NCI-H128 (cell line): ENCODE data around the gene FXYD3.
"Not testable (repeated sequence)": the region's sequence is repeated elsewhere in the genome, so short reads cannot be mapped to it uniquely, and the experiment has no call there.

Experiments used
- DNase-seq: peaks from one replicate; lab custom pipeline; 2025; ENCODE audit not compliant: unreplicated experiment; lab: John Stamatoyannopoulos, UW

The FXYD3 gene

DNA sequence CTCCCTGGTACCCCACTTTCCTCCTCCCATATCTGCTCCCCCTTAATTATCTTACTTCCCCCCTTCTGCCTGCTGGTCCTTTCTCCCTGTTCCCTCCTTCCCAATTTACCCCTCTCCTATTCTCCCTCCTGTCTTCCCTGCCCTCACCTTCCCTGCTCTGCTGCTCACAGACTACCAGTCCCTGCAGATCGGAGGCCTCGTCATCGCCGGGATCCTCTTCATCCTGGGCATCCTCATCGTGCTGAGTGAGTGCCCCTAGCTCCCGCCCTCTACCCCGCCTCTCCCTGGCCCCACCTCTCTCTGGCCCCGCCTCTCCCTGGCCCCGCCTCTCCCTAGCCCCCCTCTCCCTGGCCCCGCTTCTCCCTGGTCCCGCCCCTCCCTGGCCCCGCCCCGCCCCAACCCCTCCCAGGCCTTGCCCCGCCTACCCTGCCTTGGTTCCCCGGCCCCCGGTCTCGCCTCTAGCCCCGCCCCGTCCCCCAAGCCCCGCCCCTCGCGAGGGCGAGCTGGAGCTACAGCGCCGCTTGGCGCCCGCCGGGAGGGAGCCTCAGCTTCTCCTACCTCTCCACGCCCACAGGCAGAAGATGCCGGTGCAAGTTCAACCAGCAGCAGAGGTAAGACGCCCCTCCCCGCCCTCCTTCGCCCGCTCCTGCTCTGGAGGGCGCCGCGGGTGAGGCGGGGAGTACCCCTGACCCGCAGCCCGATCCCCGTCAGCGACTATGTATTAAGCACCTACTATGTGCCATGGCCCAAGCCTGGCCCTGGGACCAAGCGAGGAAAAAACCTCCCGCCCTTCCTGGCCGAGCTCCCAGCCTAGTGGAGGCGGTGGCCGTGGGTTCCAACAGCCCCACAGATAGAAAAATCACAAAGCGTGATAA, 25.6 kb downstream of the FXYD3 start:
- no peak for DNase-seq

DNA sequence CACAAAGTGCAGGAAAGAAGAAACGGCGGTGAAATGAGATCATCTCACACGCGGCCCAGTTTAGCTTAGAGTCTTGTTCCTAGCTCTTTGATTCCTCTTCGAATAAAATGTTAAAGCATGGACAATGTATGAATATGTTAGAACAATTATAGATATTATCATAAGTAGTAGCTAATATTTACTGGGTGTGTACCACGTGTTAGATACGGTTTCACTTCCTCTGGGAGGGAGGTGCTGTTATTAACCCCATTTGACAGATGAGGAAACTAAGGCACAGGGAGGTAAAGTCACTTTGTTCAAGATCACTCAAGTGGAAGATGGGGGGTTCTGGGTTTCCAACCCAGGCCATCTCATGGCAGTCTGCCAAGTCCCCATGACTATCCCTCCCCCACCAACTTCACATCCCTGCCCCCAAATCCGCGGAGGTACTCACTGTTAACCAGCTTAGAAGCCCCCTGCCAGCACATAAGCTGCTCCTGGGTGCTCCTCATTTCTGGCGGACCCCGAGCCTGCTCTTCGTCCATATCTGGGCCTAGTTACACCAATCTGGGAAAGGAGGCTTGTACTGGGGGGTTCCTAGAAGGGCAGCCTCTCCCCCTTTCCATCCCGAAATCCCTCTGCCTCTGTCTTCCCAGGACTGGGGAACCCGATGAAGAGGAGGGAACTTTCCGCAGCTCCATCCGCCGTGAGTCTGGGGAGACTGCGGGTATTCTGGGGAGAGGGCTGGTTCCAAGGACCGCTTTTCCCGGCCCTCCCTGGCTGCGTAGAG, 26.4 kb downstream of the FXYD3 start:
- no peak for DNase-seq

DNA sequence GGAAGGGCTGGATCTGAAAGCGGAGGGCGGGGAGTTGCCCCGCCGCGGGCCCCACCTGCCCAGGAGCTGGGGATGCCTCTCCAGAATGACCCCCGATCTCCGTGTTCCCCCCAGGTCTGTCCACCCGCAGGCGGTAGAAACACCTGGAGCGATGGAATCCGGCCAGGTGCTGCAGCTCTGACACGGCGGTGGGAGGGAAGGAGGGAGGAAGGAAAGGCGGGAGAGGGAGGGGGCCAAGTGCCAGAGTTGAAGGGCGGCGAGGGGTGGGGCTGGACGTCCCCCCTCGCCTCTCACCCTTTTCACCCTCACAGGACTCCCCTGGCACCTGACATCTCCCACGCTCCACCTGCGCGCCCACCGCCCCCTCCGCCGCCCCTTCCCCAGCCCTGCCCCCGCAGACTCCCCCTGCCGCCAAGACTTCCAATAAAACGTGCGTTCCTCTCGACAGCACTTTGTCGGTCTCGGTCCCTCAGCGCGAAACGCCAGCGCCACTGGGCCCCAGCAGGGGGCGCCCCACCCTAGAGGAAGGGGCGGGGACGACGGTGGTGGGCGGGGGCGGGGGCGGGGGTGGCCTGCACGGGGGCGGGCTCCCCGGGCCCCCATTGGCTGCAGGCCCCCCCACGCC, 27.1 kb downstream of the FXYD3 start:
- DNase-seq = no peak

DNA sequence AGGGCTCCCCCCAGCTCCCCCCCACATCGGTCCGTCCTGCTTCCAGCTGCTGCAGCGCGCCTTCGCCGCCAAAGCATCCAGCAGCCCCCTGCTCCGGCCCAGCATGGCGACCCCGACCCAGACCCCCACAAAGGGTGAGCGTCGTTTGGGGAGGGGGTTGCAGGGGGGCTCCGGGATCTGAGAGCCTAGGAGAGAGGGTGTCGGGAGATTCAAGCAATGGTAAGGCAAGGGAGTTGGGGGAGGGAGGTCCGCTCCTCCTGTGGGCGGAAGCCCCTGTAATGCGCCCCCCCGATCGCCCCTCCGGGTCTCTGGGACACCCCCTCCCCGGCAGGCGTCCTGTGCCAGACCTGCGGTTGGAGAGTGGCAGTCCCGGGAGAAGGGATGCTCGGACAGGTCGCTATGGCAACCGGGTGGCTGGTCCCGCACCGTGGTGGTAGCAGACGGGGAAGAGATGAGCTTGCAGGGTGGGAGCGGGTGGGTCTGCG, 27.6 kb downstream of the FXYD3 start, which contains the start of gene FXYD7:
Gene FXYD7, plus strand, starts transcription at position 25 of the 485 bp plus-strand sequence. Its CDS starts 79 bp downstream, at position 104.
- no peak for DNase-seq

DNA sequence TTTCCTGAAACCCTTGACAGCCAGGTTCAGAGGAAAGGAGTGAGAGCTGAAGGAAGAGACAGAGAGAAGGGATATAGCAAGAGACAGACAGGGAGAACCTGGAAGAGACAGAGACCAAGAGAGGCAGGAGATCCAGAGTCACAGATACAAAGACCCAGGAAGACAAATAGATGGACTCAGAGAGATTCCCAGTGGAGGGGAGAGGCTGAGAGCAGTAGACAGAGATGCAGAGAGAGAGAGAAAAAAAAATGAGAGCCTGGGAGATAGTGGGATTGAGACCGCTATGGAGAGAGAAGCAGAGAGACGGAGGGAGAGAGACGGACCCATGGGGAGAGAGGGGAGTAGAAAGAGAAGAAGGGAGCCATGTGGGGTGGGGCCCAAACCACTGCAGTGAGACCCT, 28.2 kb downstream of the FXYD3 start:
- DNase-seq = no peak

DNA sequence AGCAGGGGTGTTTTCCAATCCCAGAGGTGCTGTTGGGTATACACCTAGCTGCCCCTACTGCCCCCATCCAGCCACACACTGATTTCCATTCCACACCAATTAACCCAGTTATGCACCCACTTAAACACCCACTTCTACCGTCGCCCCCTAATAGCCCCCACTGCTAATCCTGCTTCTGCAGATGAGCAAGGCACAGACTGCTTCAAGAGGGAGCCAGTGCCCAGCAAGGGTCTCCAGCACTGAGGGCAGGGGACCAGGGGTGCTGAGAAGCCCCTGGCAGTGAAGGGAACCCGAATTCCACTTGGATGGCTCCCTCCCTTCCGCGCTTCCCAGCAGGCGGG, 28.6 kb downstream of the FXYD3 start:
- no peak for DNase-seq

DNA sequence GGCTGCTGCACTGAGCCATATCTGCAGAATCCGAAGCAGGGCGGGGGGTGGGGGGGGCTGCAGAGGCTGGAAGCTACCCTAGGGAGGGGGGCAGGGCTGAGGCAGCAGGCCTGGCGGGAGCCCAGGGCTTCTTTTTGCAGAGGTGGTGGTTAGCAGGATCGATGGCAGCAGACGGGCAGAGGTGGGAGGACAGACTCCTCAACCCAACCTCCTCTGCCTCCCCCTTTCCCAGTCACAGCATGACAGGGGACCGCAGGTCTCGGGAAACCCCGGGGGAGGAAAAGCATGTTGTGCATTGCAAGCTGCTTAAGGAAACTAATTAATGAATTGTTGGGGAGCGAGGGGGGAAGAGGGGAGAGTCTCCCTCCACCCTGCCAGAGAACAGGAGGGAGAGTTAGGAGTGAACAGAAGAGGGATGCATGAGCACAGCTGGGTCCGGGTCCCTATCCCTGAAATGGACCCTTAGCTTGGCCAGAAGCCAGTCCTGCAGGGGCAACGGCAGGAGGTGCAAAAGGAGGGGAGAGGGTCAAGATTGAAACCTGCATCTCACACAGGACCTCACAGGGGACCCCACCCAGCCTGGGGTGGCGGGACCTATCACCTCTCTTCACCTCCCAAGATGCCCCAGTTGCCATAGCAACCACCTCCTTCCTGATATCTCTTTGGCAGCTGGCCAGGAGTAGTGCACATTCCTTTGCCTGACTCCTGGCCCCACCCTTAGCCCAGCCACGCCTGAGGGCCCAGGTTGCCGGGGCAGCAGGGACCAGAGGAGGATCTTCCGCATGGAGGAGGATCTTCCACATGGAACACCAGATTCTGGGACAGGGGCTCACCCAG, 29.2 kb downstream of the FXYD3 start:
- no peak for DNase-seq

DNA sequence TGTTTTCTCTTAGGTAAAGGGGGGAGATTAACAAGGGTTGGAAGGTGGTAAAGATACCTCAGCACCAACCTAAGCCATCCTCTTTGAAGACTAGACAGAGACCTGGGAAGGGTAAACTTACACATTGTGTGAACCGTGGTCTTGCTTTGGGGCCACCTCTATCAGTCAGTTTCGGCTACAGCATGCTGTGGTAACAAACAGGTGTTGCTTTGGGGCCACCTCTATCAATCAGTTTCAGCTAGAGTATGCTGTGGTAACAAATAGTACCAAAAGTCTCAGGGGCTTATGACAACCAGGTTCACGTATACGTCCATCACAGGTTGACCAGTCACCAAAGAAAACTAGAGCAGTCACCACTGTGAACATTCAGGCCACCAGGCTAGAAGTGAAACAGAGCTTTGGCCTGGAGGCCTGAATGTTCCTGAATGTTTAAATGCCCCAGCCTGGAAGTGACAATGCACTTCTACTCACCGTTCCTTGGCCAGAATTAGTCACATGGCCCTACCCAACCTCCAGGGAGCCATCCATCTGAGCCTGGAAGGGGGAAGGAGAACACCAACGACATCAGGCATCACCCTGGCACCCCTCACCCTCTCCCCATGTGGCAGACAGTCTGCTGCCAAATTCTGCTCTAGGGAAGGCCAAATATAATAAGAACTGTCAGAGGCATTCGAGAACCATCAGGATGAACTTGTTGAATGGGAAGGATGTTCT, 31.3 kb downstream of the FXYD3 start:
- DNase-seq = no peak

DNA sequence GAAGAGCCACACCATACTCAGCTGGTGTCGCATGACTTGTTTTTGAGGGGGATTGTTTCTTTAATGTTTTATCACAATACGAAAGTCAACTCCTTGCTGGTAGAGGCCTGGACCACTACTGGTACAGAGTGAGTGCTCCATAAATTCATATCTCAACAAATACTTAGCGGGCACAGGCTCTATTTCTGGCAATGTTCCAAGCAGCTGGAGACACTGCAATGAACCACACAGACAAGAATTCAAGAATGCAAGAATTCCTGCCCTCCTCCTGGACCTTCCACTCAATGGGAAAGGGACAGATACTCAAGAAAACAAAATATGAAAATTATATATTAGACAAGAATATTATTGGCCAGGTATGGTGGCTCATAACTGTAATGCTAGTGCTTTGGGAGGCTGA, 33.8 kb downstream of the FXYD3 start:
- DNase-seq = no peak

DNA sequence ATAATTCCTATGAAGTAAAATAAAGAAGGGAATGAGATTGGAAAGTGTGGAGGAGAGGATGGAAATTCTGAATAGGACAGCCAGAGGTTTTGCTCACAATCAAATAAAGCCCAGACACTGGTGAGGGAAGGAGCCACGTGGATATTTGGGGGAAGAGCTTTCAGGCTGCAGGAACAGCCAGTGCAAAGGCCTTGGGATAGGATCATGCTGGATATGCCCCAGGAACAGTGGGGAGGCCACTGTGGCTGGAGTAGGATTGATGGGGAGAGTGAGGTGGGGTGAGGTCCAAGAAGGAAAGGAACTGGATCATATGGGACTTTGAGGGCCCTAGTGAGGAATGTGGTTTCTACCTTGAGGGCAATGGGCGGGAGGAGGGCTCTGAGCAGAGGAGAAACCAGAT, 34.8 kb downstream of the FXYD3 start:
- DNase-seq = no peak

DNA sequence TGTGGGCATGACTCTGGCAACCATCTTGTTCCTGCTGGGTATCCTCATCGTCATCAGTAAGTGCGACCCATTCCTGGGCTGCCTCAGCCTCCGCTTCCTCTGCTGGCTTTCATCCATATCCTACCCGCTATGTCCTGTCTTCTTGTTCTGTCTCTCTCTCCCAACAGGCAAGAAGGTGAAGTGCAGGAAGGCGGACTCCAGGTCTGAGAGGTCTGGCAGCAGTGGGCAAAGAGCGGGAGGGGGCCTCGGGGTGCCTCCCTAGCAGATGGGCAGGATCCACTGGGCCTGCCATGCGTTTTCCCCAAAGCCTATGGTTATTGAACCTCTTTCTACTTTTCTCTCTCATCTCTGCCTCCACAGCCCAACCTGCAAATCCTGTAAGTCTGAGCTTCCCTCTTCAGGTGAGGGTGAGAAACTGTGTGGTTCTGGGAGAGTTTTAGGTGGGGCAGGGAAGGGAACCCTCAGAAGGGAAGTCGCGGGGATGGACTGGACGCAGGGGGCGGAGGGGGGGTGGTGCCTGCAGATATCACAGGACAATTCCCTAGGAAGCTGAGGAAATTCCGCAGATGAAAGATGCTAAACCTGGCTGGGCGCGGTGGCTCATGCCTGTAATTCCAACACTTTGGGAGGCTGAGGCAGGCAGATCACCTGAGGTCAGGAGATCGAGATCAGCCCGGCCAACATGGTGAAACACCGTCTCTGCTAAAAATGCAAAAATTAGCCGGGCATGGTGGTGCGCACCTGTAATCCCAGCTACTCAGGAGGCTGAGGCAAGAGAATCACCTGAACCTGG, 35.8 kb downstream of the FXYD3 start:
- no peak for DNase-seq

DNA sequence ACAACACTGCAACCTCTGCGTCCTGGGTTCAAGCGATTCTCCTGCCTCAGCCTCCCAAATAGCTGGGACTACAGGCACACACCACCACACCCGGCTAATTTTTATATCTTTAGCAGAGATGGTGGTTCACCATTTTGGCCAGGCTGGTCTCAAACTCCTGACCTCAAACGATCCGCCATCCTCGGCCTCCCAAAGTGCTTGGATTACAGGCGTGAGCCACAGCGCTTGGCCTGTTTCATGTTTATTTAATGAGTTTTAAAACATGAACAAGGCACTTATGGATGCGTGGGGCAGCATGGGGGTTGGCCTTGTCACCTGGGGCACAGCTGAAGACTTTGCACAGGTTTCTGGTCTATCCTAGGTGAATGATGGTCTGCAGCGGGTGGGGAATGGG, 37.5 kb downstream of the FXYD3 start:
- DNase-seq = not testable (repeated sequence)

DNA sequence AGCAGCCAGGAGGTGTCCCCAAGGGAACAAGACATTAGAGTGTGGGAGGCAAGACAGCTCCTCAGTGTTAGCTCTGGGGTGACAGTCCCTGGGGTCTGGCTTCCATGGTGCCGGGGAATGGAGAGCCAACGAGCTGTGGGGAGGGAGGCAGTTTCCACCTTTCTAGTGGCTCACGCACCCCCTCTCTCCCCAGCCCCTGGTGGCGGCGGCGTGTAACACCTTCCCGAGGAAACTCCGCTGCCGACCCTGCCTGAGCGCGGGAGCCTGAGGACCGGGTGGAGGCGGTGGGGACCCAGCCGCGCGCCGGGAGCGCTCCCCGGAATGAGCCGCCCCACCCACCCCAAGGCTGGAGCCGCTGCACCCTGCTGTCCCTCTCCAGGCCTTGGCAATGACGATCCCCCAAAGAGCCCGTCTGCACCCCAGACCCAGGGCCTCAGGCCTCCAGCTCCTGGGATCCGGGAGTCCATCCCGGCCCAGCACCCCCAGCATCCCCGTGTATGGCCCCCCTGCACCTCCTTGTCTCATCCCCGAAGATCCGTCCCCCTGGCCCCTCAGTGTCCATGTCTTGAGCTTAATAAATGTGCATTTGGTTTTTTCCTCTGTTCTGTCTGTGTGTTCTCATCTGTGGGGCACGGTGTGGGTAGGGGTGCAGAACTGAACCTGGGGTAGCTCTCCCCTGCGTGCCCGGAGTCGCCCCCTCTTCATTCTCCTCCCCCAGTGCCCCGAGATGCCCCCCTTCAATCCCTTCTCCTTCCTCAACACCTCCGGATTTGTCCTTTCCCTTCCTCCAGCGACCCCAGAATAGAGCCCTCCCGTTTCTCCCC, 38.3 kb downstream of the FXYD3 start:
- DNase-seq = no peak

DNA sequence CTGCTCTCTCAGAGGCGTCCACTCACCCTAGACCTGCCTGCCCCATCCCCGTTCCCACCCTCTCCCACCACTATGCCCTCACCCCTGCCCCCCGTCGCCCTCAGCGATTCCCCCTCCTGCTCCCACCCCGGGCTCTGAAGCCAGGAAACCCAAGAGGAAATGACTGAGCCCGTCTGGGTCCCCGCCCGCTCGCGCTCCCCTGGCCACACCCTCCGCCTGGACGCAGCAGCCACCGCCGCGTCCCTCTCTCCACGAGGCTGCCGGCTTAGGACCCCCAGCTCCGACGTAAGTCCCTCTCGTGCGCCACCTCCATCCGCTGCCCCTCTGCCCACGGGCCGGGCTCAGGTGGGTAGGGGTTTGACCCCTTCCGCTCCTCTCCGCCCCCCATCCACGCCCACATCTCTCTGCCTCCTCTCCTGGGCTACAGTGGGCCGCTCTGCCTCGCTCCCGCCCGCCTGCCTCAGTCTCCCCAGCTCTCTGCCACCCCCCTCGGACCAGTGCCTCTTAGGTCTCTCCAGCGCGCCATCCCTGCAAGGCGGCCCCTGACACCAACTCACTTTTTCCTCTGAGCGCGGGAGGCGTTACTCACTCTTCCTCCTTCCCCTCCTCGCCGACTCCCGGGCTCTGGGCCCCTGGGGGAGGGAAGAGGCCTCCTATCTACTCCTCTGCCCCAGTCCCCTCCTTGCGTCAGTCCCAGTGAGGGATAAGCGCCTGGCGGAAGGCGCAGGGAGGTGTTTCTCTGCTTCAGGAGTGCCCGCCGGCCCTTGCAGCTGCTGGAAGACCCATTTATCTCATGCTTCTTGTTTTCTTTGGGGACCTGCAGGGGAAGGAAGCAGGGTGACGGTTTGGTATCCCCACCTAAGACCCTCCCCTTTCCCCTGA, 39.1 kb downstream of the FXYD3 start, which contains the start of gene FXYD5:
Gene FXYD5, plus strand, starts transcription at position 211 of the 882 bp plus-strand sequence. CDS start 816 bp downstream, outside the sequence.
- no peak for DNase-seq

DNA sequence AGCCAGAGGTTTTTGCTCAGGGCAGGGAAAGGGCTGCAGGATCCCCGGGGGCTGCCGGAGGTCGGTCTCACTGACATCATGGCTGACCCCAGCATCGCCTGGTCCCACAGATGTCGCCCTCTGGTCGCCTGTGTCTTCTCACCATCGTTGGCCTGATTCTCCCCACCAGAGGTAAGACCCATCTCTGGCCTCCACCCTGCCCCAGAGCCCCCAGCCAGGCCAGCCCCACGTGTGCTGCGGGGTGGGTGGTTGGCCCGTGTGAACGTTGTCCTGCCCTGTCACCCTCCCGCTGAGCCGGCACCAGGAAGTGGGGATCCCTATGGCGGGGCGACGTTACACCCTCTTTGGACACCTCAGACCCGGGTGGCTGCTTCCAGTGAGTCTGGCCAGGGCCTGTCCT, 39.8 kb downstream of the FXYD3 start:
- DNase-seq = no peak

DNA sequence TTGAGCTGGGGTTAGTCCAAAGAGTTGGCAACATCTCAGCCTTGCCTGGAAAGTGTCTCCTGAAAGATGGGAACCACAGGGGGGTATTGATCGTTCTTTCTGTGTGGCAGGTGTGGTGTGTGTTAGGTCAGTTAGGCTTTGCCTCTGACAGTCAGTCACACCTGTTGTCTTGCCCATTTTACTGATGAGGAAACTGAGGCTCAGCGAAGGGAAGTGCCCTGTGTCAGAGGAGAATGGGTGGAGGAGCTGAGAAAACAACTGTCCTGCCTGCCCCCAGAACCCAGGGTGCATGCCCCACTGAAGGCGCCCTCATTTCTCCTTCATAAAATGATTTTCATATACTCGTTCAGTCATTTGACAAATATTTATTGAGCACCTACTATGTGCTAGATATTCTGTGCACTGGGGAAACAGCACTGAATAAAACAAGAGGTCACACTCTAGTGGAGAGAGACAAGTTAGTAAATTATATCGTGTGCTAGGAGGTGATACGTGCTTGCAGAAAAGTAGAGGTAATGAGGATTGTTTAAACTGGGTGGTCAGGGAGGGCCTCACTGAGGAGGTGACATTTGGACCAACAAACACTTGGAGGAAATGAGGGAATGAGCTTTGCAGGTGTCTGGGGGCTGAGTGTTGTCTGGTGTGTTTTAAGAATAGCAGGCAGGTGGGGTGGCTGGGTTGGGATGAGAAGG, 40.5 kb downstream of the FXYD3 start:
- DNase-seq = no peak

DNA sequence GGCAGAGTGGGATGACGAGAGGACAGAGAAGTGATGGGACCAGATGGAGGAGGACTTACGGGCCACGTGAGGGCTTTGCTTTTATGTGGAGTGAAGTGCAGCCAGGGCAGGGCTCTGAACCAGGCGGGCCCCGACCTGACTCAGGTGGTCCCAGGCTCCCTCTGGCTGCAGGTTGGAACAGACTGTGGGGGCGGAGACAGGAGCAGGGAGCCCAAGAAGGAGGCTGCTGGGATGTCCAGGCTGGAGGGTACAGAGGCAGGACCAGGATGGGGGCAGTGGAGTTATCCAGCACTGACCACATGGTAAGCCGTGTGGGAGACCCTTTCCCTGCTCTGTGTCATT, 41.0 kb downstream of the FXYD3 start:
- DNase-seq = no peak
